NCI-H2029 (cell line): ENCODE data around the gene PAXIP1.
"Not testable (repeated sequence)": the region's sequence is repeated elsewhere in the genome, so short reads cannot be mapped to it uniquely, and the experiment has no call there.

Source experiments
- DNase-seq: peaks from one replicate; lab custom pipeline; 2025; lab: John Stamatoyannopoulos, UW

The PAXIP1 gene

GRCh38 chr7:155003092-155003375 lies at the start of gene PAXIP1:
Gene PAXIP1 (minus strand): TSS chr7:155003124. CDS start chr7:155002929, 195 bp downstream.
- peak; percentile 47 for DNase-seq

GRCh38 chr7:155051355-155051754 lies 48.4 kb upstream of the PAXIP1 start:
- DNase-seq = no peak

GRCh38 chr7:155048006-155048405 lies 45.1 kb upstream of the PAXIP1 start:
- DNase-seq = no peak

GRCh38 chr7:155043756-155044155 lies 40.8 kb upstream of the PAXIP1 start:
- DNase-seq = no peak

GRCh38 chr7:155038335-155038734 lies 35.4 kb upstream of the PAXIP1 start:
- DNase-seq = no peak

GRCh38 chr7:155034495-155034894 lies 31.6 kb upstream of the PAXIP1 start:
- not testable (repeated sequence) for DNase-seq

GRCh38 chr7:155032978-155033377 lies 30.1 kb upstream of the PAXIP1 start:
- DNase-seq = no peak

GRCh38 chr7:155027879-155028278 lies 25.0 kb upstream of the PAXIP1 start:
- DNase-seq = no peak

GRCh38 chr7:155021699-155022145 lies 18.8 kb upstream of the PAXIP1 start:
- DNase-seq = no peak

GRCh38 chr7:155020996-155021395 lies 18.1 kb upstream of the PAXIP1 start:
- DNase-seq = no peak

GRCh38 chr7:155017834-155018233 lies 14.9 kb upstream of the PAXIP1 start:
- no peak for DNase-seq

GRCh38 chr7:155011086-155011485 lies 8.2 kb upstream of the PAXIP1 start:
- DNase-seq = no peak

- no peak for DNase-seq
Observed at GRCh38 chr7:155009570-155010157, 6.7 kb upstream of the PAXIP1 start.

- DNase-seq = no peak
Observed at GRCh38 chr7:155007947-155008346, 5.0 kb upstream of the PAXIP1 start.

GRCh38 chr7:155003376-155004214 lies 671 bp upstream of the PAXIP1 start:
- peak; percentile 71 for DNase-seq

- DNase-seq = peak; percentile 30
Observed at GRCh38 chr7:155002411-155003091, 373 bp downstream of the PAXIP1 start.

GRCh38 chr7:155001756-155002410 lies 1.0 kb downstream of the PAXIP1 start:
- no peak for DNase-seq

GRCh38 chr7:155000795-155001194 lies 2.1 kb downstream of the PAXIP1 start:
- DNase-seq = no peak

GRCh38 chr7:154998481-154998880 lies 4.4 kb downstream of the PAXIP1 start:
- DNase-seq = no peak

- DNase-seq = no peak
Observed at GRCh38 chr7:154997840-154998370, 5.0 kb downstream of the PAXIP1 start.

- no peak for DNase-seq
Observed at GRCh38 chr7:154996756-154997155, 6.2 kb downstream of the PAXIP1 start.

- no peak for DNase-seq
Observed at GRCh38 chr7:154996101-154996500, 6.8 kb downstream of the PAXIP1 start.
